HG03064 (cell line): Measurements from ENCODE around the gene HAO2.
"Not testable (repeated sequence)": the region's sequence is repeated elsewhere in the genome, so short reads cannot be mapped to it uniquely, and the experiment has no call there.

Experiments
- ATAC-seq: cut with Tn5 transposase; IDR thresholded peaks from one replicate; pipeline ENCODE4 v1.9.1; 2021; ENCODE audit warnings: low read depth; ENCODE audit not compliant: unreplicated experiment

The HAO2 gene

DNA sequence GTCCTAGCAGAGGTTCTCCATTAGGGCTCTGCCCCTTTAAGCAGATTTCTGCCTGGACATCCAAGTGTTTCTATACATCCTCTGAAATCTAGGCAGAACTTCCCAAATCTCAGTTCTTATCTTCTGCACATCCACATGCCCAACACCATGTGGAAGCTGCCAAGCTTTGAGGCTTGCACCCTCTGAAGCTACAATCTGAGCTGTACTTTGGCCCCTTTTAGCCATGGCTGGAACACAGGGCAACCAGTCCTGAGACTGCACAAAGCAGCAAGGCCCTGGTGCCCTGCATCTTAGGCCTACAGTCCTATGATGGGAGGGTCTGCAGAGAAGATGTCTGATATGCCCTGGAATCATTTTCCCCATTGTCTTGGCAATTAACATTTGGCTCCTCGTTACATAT, 8.0 kb downstream of the HAO2 start:
- ATAC-seq: no peak

- not testable (repeated sequence) for ATAC-seq
Observed at GRCh38 chr1:119377594-119377993, 9.0 kb downstream of the HAO2 start.

DNA sequence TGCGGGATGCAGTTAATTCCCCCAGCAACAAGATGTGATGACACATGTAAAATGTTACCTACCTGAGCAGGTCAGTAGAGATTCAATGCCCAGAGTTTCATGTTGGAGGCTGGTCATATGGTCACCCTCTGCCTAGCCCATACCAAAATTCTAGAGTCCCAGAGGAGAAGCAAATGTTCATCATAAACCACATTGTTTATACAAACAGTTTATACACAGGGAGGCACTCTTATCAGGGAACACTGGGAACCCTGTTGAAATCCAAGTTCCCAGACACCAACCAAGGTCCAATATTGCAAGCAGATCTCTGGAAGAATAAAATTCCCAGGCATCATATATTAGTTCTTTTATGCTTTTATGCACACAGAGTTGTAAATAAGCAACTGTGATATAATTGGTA, 10.5 kb downstream of the HAO2 start:
- ATAC-seq: no peak

DNA sequence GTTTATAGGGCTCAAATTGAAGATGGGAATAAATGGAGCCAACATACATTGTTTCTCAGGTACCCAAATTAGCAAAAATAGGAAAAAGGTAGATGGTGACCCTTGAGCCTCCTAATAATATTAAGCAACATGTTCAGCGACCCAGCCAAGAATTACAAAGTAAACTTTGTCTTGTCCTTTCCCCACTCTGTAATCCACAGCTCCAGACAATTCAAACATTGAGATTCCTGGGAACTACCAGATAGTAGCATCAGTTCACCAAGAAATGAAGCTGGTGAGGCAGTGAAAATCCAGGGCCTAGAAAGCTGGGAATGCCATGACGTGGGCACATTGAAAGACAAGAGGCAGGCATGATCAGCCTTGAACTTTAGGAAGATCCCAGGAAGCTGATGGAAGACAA, 11.7 kb downstream of the HAO2 start:
- no peak for ATAC-seq

DNA sequence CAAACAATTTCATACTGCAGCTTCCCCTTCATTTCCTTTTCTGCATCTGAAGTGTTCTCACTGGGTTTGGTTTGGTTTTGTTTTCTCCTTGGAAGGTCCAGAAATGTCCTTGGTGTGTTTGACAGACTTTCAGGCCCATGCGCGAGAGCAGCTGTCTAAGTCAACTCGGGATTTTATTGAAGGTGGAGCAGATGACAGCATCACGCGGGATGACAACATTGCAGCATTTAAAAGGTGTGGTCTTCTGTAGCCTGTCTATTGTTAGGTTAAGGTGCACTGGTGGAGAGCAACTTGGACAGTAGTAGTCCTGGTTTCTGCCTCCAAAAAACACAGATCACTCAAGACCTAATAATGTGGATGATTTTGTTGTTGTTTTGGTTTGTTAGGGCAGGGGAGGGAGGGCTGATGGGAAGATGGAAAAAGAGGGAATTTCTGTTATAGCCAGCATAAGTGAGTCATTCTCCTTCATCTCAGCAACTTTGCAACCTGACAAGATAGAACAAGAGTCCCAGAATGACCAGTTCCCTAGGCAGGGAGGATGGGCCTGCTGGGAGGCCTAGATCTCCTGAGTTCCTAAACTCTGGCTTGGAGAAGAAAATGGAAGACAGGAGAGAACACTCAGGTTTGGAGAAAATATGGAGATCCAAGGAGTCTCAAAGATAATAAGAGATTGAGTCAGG, 12.5 kb downstream of the HAO2 start:
- no peak for ATAC-seq

DNA sequence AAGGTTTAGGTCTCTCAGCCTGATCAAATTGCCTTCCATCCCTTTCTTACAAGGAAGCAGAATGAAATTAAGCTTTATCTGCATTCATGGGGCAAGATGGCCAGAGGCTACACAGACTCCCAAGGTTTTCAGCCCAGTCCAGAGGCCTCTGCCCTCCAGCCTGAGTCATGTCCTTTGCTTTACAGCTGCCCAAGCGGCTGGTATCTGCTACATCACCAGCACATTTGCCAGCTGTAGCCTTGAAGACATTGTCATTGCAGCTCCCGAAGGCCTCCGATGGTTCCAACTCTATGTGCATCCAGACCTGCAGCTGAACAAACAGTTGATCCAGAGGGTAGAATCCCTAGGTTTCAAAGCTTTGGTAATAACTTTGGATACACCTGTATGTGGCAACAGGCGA, 16.0 kb downstream of the HAO2 start:
- ATAC-seq: no peak

GRCh38 chr1:119385650-119386049, 17.1 kb downstream of the HAO2 start:
- ATAC-seq: no peak

DNA sequence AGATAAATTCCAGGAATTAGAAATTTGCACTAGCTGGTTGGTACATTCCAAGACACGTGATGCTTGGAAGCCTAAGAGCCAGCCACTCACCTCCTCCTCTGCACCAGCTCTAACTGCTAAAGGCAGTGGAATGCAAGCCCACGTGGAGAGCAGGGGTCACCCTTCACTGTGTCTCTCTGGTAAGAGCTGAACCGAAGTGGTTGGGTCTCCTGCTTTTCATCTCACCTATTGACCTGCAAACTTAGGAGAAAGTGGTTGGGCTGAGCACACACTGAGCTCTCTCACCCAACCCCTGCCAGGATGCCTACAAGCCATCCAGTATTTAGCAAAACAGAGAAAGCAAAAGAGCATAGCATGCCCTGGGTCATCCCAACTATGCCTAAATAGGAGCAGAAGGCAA, 19.3 kb downstream of the HAO2 start:
- no peak for ATAC-seq

- no peak for ATAC-seq
Observed at GRCh38 chr1:119388450-119388849, 19.9 kb downstream of the HAO2 start.

DNA sequence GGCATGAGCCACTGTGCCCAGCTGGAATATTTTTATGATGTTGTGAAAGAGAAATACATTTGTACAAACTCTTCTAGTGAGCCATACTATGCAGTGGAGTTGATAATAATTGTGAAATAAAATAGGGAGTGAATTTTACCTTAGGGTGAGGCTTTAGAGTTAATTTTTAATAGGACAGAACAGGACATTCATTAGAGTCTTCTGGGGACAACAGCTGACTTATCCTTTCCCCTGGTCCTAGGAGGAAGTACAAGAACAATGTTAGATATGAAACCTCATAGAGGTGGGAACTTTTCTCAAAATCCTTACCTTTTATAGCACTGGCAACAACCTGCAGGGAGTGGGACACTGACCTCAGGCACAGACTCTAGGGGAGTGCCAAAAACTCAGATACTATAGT, 21.9 kb downstream of the HAO2 start:
- no peak for ATAC-seq

- ATAC-seq: no peak
Observed at GRCh38 chr1:119391749-119392148, 23.2 kb downstream of the HAO2 start.

- ATAC-seq: no peak
Observed at GRCh38 chr1:119394085-119394484, 25.5 kb downstream of the HAO2 start.

GRCh38 chr1:119396982-119397381, 28.4 kb downstream of the HAO2 start:
- no peak for ATAC-seq

DNA sequence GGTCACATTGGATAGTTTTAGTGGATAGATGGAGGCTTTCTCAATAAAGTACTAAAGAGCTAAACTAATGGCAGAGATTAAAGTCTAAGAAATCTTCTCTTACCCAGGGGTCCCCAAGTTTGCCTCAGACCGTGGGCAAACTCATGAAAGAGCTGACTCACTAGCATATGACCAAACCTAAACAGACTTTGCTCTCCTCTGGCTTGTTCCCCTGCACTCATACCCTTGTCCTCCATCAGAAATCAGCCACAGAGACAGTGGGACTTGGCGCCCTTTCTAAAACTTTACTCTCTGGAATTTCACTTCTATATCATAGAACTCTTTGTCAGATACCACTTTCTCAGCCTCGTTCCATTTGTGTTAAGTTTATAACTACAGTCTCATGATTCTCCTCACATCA, 29.4 kb downstream of the HAO2 start:
- no peak for ATAC-seq

- ATAC-seq: no peak
Observed at GRCh38 chr1:119404736-119405135, 36.2 kb downstream of the HAO2 start.

DNA sequence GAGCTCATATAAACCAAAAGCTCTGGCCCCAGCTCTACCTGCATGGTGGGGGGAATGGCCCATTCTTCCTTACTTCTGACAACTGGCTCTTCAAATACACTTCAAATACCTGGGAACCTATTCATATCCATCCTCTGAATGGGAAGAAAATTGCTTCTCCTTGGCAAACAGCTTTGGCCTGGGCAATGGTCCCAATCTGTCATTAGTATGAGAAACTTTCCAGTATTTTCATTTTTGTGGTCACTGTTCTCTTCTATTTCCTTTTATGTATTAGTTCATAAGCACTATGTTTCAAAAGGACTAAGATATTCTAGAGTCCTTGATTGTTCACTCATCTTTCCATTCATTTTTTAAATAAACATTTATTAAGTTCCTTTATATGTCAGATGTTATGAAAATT, 41.1 kb downstream of the HAO2 start:
- no peak for ATAC-seq

GRCh38 chr1:119410961-119411360, 42.4 kb downstream of the HAO2 start:
- ATAC-seq: no peak

GRCh38 chr1:119414950-119415349, 46.4 kb downstream of the HAO2 start, which contains the start of gene HSD3B2:
Gene HSD3B2 (plus strand): TSS chr1:119415150. CDS start chr1:119415420, 270 bp downstream.
- ATAC-seq: no peak

DNA sequence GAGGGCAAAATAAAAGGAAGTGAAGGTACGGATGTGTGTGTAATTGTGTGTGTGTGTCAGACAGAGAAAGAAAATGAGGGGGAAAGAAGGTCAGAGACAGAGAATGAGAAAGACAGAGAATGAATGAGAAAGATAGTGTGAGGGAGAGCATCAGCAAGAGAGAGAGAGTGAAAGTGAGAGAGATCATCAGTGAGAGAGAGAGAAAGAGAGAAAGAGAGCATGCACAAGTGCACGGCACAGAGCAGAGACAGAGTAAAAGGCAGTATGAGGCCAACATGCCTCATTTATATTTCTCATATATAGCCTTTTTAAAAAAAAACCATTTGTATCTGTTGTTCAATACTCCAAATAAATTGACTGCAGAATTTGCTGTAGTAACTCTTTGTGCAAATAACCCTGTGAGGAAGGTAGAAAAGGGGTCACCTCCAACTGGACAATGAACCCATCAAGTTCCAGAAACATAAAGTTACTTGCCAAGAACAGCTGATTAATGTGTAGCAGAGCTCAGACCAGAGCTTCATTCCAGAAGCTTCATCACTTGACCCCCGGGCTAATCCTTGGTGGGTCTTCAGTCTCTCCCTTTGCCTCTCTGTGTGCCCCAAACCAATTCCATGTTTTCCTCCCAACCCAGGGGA, 47.5 kb downstream of the HAO2 start:
- no peak for ATAC-seq

DNA sequence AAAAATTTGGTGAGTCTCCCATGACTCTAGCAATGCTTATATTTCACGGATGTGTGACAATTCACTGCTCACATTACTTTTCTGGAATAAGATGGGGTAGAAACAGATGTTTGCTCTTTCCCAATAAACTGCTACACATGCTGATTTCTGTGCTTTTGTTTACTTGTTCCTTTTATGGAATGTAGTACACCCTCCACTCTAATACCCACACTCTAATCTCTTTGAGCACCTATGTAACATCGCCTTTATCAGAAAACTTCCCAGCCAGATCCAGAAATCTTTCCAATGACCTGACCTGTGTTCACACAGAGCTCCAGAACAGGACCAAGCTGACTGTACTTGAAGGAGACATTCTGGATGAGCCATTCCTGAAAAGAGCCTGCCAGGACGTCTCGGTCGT, 50.5 kb downstream of the HAO2 start:
- no peak for ATAC-seq

DNA sequence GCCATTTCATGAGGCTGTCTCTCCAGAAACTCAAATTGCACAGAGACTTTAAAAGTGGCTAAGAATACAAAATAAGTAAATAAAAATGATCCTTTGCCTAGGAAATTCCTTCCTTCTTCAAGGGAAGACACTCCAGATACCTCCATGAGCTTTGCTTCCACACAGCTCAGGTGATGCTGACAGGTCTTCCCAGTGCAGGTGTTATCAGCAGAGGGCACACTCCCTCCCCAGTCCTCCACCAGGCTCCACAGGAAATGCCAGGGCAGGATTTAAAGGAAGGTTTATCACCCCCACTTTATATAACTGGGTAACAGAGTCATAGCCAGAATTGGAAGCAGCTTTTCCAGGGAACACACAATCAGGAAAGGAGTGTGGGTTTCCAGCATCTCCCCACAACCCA, 52.1 kb downstream of the HAO2 start:
- ATAC-seq: no peak

DNA sequence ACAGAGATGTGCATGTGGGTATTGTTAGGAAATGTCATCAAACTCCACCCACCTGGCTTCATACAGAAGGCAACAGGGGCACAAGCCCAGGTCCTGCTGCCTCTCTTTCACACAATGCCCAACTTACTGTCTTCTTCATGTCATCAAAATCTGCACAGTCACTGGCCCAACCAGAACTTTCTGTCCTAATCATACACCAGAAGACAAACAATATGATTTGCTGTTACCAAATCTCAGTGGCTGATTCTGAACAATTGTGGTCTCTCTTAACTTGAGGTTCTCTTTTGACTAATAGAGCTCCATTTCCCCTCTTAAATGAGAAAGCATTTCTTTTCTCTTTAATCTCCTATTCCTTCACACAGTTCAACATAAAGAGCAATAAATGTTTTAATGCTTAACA, 54.0 kb downstream of the HAO2 start:
- ATAC-seq: no peak
